Testis (tissue), 2 donors: ENCODE results near the gene INTS3.

Experiments used
- POLR2A ChIP-seq: fragments of 450-650 bp; IDR thresholded peaks from one replicate; pipeline ENCODE4 v1.6.1; 2017; ENCODE audit warnings: antibody characterized with exemption, mild to moderate bottlenecking, moderate library complexity
- TF ChIP-seq, protein P1 (sequence below), 3 experiments: fragments of 450-650 bp in 2 of 3; fragments of 200-600 bp in 1 of 3; sonication (generic) in 1 of 3; IDR thresholded peaks; one replicate each; pipeline ENCODE4 v1.5.1; 2016 to 2019; ENCODE audit warnings: antibody characterized with exemption in 3 of 3, mild to moderate bottlenecking in 2 of 3, moderate library complexity in 1 of 3

DNA sequence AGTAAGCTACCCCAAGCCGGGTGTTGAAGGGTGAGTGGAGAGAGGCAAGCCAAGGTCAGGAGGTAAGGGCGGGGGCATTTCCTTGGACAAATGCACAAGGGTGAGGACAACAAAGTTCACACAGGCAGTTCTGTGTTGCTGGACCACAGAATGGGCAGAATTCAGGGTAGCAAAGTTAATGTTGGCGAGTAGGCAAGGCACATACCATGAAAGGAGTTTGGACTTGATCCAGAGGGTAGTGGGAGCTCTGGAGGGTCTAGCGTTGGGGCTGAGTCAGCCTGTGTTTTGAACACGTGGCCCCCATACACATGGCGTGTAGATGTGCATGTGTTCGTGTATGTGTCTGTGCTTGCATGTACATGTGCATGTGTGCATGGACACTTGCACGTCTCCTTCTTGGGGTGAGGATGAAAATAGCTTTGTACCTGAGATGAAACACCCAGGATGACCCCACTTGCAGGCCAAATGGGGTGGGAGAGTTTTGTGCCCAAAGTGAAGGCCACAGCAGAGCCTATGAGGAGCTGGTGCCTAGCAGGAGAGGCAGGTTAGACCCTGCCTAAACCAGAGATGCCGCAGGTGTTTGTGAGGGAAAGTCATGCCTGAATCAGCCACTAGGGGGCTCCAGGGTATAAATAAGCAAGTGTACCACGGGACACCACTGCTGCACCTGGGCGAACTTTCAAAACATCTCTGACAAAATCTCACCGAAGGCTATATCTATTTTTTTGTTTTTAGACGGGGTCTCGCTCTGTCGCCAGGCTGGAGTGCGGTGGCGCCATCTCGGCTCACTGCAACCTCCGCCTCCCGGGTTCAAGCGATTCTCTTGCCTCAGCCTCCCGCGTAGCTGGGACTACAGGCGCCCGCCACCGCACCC, 69.2 kb downstream of the INTS3 start:
- TF ChIP-seq, protein P1, sequence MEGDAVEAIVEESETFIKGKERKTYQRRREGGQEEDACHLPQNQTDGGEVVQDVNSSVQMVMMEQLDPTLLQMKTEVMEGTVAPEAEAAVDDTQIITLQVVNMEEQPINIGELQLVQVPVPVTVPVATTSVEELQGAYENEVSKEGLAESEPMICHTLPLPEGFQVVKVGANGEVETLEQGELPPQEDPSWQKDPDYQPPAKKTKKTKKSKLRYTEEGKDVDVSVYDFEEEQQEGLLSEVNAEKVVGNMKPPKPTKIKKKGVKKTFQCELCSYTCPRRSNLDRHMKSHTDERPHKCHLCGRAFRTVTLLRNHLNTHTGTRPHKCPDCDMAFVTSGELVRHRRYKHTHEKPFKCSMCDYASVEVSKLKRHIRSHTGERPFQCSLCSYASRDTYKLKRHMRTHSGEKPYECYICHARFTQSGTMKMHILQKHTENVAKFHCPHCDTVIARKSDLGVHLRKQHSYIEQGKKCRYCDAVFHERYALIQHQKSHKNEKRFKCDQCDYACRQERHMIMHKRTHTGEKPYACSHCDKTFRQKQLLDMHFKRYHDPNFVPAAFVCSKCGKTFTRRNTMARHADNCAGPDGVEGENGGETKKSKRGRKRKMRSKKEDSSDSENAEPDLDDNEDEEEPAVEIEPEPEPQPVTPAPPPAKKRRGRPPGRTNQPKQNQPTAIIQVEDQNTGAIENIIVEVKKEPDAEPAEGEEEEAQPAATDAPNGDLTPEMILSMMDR (IDR thresholded peaks at IDR 0.05), result peak; percentile 89 to 99 (median 93)
- no peak for TF ChIP-seq POLR2A
